ENCODE measurements around the gene WDR91.

The WDR91 gene

GRCh38 chr7:135207406-135208101 lies 3.8 kb downstream of the WDR91 start:
- Histone ChIP-seq H3K4me1 (ENCODE audit: insufficient read depth, low read length) (peaks cover 6% of the 10 kb centered on the region), H3K9me3 (ENCODE audit: low read length) (no peaks in the 10 kb centered on the region), H3K27me3 (ENCODE audit: control insufficient read depth in 1 of 2, insufficient read depth in 2 of 2, low read length in 2 of 2) (no peaks in the 10 kb centered on the region), H3K36me3 (ENCODE audit: insufficient read depth, low read length) (peaks cover 29% of the 10 kb centered on the region), H3K27ac (ENCODE audit: low read depth, low read length) (no peak overlapping the region), H3K4me3 (ENCODE audit: low read depth in 1 of 2, low read length in 2 of 2) (no peak overlapping the region), H3K9ac (ENCODE audit: low read length) (no peak overlapping the region)

GRCh38 chr7:135206941-135207391 lies 4.4 kb downstream of the WDR91 start:
- Histone ChIP-seq H3K27ac (ENCODE audit: low read depth, low read length) (no peak overlapping the region), H3K4me3 (ENCODE audit: low read depth in 1 of 2, low read length in 2 of 2) (no peak overlapping the region), H3K9ac (ENCODE audit: low read length) (no peak overlapping the region), H3K4me1 (ENCODE audit: insufficient read depth, low read length) (peaks cover 6% of the 10 kb centered on the region), H3K36me3 (ENCODE audit: insufficient read depth, low read length) (peaks cover 32% of the 10 kb centered on the region), H3K9me3 (ENCODE audit: low read length) (no peaks in the 10 kb centered on the region), H3K27me3 (ENCODE audit: control insufficient read depth in 1 of 2, insufficient read depth in 2 of 2, low read length in 2 of 2) (no peaks in the 10 kb centered on the region)

- Histone ChIP-seq H3K27ac (ENCODE audit: low read depth, low read length) (no peak overlapping the region), H3K27me3 (ENCODE audit: control insufficient read depth in 1 of 2, insufficient read depth in 2 of 2, low read length in 2 of 2) (no peaks in the 10 kb centered on the region), H3K9me3 (ENCODE audit: low read length) (no peaks in the 10 kb centered on the region), H3K36me3 (ENCODE audit: insufficient read depth, low read length) (peaks cover 41% of the 10 kb centered on the region), H3K9ac (ENCODE audit: low read length) (no peak overlapping the region), H3K4me3 (ENCODE audit: low read depth in 1 of 2, low read length in 2 of 2) (no peak overlapping the region), H3K4me1 (ENCODE audit: insufficient read depth, low read length) (peaks cover 6% of the 10 kb centered on the region)
Observed at GRCh38 chr7:135205850-135206249, 5.5 kb downstream of the WDR91 start.

GRCh38 chr7:135204876-135205275 lies 6.5 kb downstream of the WDR91 start:
- Histone ChIP-seq H3K27ac (ENCODE audit: low read depth, low read length) (no peak overlapping the region), H3K9me3 (ENCODE audit: low read length) (no peaks in the 10 kb centered on the region), H3K36me3 (ENCODE audit: insufficient read depth, low read length) (peaks cover 50% of the 10 kb centered on the region), H3K4me3 (ENCODE audit: low read depth in 1 of 2, low read length in 2 of 2) (no peak overlapping the region), H3K4me1 (ENCODE audit: insufficient read depth, low read length) (no peaks in the 10 kb centered on the region), H3K27me3 (ENCODE audit: control insufficient read depth in 1 of 2, insufficient read depth in 2 of 2, low read length in 2 of 2) (no peaks in the 10 kb centered on the region), H3K9ac (ENCODE audit: low read length) (no peak overlapping the region)

GRCh38 chr7:135204341-135204749 lies 7.0 kb downstream of the WDR91 start:
- Histone ChIP-seq H3K9me3 (ENCODE audit: low read length) (no peaks in the 10 kb centered on the region), H3K4me1 (ENCODE audit: insufficient read depth, low read length) (no peaks in the 10 kb centered on the region), H3K9ac (ENCODE audit: low read length) (no peak overlapping the region), H3K27me3 (ENCODE audit: control insufficient read depth in 1 of 2, insufficient read depth in 2 of 2, low read length in 2 of 2) (no peaks in the 10 kb centered on the region), H3K27ac (ENCODE audit: low read depth, low read length) (no peak overlapping the region), H3K4me3 (ENCODE audit: low read depth in 1 of 2, low read length in 2 of 2) (no peak overlapping the region), H3K36me3 (ENCODE audit: insufficient read depth, low read length) (peaks cover 55% of the 10 kb centered on the region)

- no peak overlapping the region for H3K27ac ChIP-seq (ENCODE audit: low read depth, low read length)
- peaks cover 78% of the 10 kb centered on the region for H3K36me3 ChIP-seq (ENCODE audit: insufficient read depth, low read length)
- no peaks in the 10 kb centered on the region for H3K9me3 ChIP-seq (ENCODE audit: low read length)
- no peaks in the 10 kb centered on the region for H3K27me3 ChIP-seq (ENCODE audit: control insufficient read depth in 1 of 2, insufficient read depth in 2 of 2, low read length in 2 of 2)
- no peak overlapping the region for H3K9ac ChIP-seq (ENCODE audit: low read length)
- no peak overlapping the region for H3K4me3 ChIP-seq (ENCODE audit: low read depth in 1 of 2, low read length in 2 of 2)
- H3K4me1 ChIP-seq (ENCODE audit: insufficient read depth, low read length), result no peaks in the 10 kb centered on the region
Observed at GRCh38 chr7:135201350-135201749, 10.0 kb downstream of the WDR91 start.

GRCh38 chr7:135200821-135201331 lies 10.4 kb downstream of the WDR91 start:
- Histone ChIP-seq H3K4me3 (ENCODE audit: low read depth in 1 of 2, low read length in 2 of 2) (no peak overlapping the region), H3K27me3 (ENCODE audit: control insufficient read depth in 1 of 2, insufficient read depth in 2 of 2, low read length in 2 of 2) (no peaks in the 10 kb centered on the region), H3K27ac (ENCODE audit: low read depth, low read length) (no peak overlapping the region), H3K9ac (ENCODE audit: low read length) (no peak overlapping the region), H3K9me3 (ENCODE audit: low read length) (no peaks in the 10 kb centered on the region), H3K4me1 (ENCODE audit: insufficient read depth, low read length) (no peaks in the 10 kb centered on the region), H3K36me3 (ENCODE audit: insufficient read depth, low read length) (peaks cover 81% of the 10 kb centered on the region)

- Histone ChIP-seq H3K9ac (ENCODE audit: low read length) (no peak overlapping the region), H3K27me3 (ENCODE audit: control insufficient read depth in 1 of 2, insufficient read depth in 2 of 2, low read length in 2 of 2) (no peaks in the 10 kb centered on the region), H3K4me1 (ENCODE audit: insufficient read depth, low read length) (no peaks in the 10 kb centered on the region), H3K36me3 (ENCODE audit: insufficient read depth, low read length) (peaks cover 87% of the 10 kb centered on the region), H3K27ac (ENCODE audit: low read depth, low read length) (no peak overlapping the region), H3K4me3 (ENCODE audit: low read depth in 1 of 2, low read length in 2 of 2) (no peak overlapping the region), H3K9me3 (ENCODE audit: low read length) (no peaks in the 10 kb centered on the region)
Observed at GRCh38 chr7:135199439-135199838, 11.9 kb downstream of the WDR91 start.

- Histone ChIP-seq H3K27ac (ENCODE audit: low read depth, low read length) (no peak overlapping the region), H3K9ac (ENCODE audit: low read length) (no peak overlapping the region), H3K4me1 (ENCODE audit: insufficient read depth, low read length) (no peaks in the 10 kb centered on the region), H3K4me3 (ENCODE audit: low read depth in 1 of 2, low read length in 2 of 2) (no peak overlapping the region), H3K36me3 (ENCODE audit: insufficient read depth, low read length) (peaks cover 86% of the 10 kb centered on the region), H3K9me3 (ENCODE audit: low read length) (no peaks in the 10 kb centered on the region), H3K27me3 (ENCODE audit: control insufficient read depth in 1 of 2, insufficient read depth in 2 of 2, low read length in 2 of 2) (no peaks in the 10 kb centered on the region)
Observed at GRCh38 chr7:135197906-135198655, 13.2 kb downstream of the WDR91 start.

GRCh38 chr7:135197343-135197742 lies 14.0 kb downstream of the WDR91 start:
- Histone ChIP-seq H3K27ac (ENCODE audit: low read depth, low read length) (no peak overlapping the region), H3K9ac (ENCODE audit: low read length) (no peak overlapping the region)

GRCh38 chr7:135195968-135196629 lies 15.2 kb downstream of the WDR91 start:
- Histone ChIP-seq H3K27me3 (ENCODE audit: control insufficient read depth in 1 of 2, insufficient read depth in 2 of 2, low read length in 2 of 2) (no peaks in the 10 kb centered on the region), H3K27ac (ENCODE audit: low read depth, low read length) (no peak overlapping the region), H3K9me3 (ENCODE audit: low read length) (no peaks in the 10 kb centered on the region), H3K4me1 (ENCODE audit: insufficient read depth, low read length) (no peaks in the 10 kb centered on the region), H3K4me3 (ENCODE audit: low read depth in 1 of 2, low read length in 2 of 2) (no peak overlapping the region), H3K36me3 (ENCODE audit: insufficient read depth, low read length) (peaks cover 83% of the 10 kb centered on the region), H3K9ac (ENCODE audit: low read length) (no peak overlapping the region)

More at GRCh38 chr7:135197343-135197742, 14.0 kb downstream of the WDR91 start:
- Histone ChIP-seq H3K9me3 (ENCODE audit: low read length) (no peaks in the 10 kb centered on the region), H3K27me3 (ENCODE audit: control insufficient read depth in 1 of 2, insufficient read depth in 2 of 2, low read length in 2 of 2) (no peaks in the 10 kb centered on the region), H3K36me3 (ENCODE audit: insufficient read depth, low read length) (peaks cover 87% of the 10 kb centered on the region), H3K4me1 (ENCODE audit: insufficient read depth, low read length) (no peaks in the 10 kb centered on the region), H3K4me3 (ENCODE audit: low read depth in 1 of 2, low read length in 2 of 2) (no peak overlapping the region)

Data from muscle layer of colon (tissue), 2 donors.